BLaER1 (cell line): ENCODE results near the gene DNASE1.

Experiments used
- H3K27ac ChIP-seq: shearing (Covaris generic); formaldehyde crosslinking; 2 replicates; pipeline ENCODE4 v1.8.1; 2022
- H3K27me3 ChIP-seq: shearing (Covaris generic); formaldehyde crosslinking; 2 replicates; pipeline ENCODE4 v1.8.1; 2022
- H3K36me3 ChIP-seq: shearing (Covaris generic); formaldehyde crosslinking; 2 replicates; pipeline ENCODE4 v1.8.1; 2022
- H3K4me1 ChIP-seq: shearing (Covaris generic); formaldehyde crosslinking; 2 replicates; pipeline ENCODE4 v1.8.1; 2022
- H3K4me2 ChIP-seq: shearing (Covaris generic); formaldehyde crosslinking; 2 replicates; pipeline ENCODE4 v1.8.1; 2022
- H3K4me3 ChIP-seq: shearing (Covaris generic); formaldehyde crosslinking; 2 replicates; pipeline ENCODE4 v1.8.1; 2022
- H3K9ac ChIP-seq: shearing (Covaris generic); formaldehyde crosslinking; 2 replicates; pipeline ENCODE4 v1.8.1; 2022
- H3K9me3 ChIP-seq: shearing (Covaris generic); formaldehyde crosslinking; 2 replicates; pipeline ENCODE4 v1.8.1; 2022
- H4K20me1 ChIP-seq: shearing (Covaris generic); formaldehyde crosslinking; 2 replicates; pipeline ENCODE4 v1.8.1; 2022
- Cebpa-rat ChIP-seq: shearing (Covaris generic); IDR thresholded peaks from 2 replicates; pipeline ENCODE4 v1.8.1; 2022

The DNASE1 gene

DNA sequence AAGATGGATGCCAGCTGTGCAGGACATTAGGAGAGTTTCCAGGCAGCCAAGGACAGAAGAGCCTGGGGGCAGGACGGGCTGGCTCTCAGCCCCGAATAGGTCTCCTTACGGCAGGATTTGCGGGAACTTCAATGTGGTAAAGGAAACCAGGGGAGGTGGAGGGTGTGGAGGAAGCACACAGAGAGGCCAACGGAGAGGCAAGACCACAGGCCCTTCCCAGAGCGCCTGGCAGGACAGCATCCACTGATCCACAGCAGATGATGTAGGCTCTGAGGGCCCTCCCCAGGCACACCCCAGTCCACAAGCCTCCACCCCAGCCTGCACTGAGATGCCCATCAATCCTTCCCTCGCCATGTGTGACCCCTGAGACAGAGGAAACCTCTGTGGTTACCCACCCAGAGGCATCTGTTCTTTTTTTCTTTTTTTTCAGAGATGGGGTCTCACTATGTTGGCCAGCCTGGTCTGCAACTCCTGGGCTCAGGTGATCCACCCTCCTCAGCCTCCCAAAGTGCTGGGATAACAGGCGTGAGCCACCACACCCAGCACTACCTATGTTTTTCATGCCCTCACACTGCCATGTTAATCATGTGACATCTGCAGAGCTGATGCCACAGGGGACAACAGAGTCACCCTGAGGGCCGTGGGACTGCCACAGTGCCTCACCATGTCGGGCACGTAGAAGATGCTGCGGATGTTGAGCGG lies 19.3 kb downstream of the DNASE1 start:
- Histone ChIP-seq H3K9me3 (no peaks in the 10 kb centered on the region), H3K9ac (no peak overlapping the region), H3K4me3 (no peak overlapping the region), H3K36me3 (peaks cover 100% of the 10 kb centered on the region), H3K27me3 (no peaks in the 10 kb centered on the region), H3K4me2 (no peak overlapping the region), H3K4me1 (peaks cover 4% of the 10 kb centered on the region; the same call in 1 of the 2 replicates), H3K27ac (no peak overlapping the region), H4K20me1 (peaks cover 33% of the 10 kb centered on the region; the same call in 1 of the 2 replicates)
- no peak for TF ChIP-seq Cebpa-rat

DNA sequence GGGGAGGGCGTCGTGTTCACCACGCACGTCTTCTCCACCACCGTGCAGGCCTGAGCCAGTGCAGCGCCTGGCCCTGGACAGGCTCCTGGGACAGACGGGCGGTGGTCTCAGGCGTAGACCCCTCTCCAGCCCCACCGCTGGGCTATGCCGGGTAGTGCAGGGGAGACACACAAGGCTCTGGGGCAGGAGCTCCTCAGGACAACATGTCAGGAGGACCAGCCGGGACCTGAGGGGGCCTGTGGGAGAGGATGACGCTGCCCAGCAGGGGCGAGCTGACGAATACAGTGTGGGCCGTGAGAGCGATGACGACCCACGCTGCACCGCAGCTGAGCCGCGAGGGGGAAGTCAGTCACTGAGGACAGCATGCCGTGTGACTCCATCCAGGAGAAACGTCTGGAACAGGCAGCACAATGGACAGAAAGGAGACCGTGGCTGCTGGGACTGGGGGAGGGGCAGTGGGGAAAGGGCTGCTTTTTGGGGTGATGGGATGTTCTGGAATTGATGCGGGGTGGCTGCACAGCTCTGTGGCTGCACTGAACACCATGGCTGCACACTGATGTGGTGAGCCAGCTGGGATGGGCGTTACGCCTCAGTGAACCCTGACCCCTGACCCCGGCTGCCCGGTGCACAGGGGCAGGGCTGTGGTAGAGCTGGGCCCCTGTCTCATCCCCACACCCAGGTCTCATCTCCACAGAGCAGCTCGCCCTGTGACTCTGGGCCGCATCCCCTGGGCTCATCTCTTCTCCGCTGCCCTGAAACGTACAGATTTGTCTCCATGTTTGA lies 20.2 kb downstream of the DNASE1 start:
- H3K9me3 ChIP-seq, result no peaks in the 10 kb centered on the region
- H3K4me2 ChIP-seq, result no peak overlapping the region
- no peaks in the 10 kb centered on the region for H3K27me3 ChIP-seq
- H3K27ac ChIP-seq, result no peak overlapping the region
- peaks cover 33% of the 10 kb centered on the region; the same call in 1 of the 2 replicates for H4K20me1 ChIP-seq
- peaks cover 4% of the 10 kb centered on the region; the same call in 1 of the 2 replicates for H3K4me1 ChIP-seq
- TF ChIP-seq Cebpa-rat, result no peak
- no peak overlapping the region for H3K9ac ChIP-seq
- no peak overlapping the region for H3K4me3 ChIP-seq
- H3K36me3 ChIP-seq, result peaks cover 100% of the 10 kb centered on the region

DNA sequence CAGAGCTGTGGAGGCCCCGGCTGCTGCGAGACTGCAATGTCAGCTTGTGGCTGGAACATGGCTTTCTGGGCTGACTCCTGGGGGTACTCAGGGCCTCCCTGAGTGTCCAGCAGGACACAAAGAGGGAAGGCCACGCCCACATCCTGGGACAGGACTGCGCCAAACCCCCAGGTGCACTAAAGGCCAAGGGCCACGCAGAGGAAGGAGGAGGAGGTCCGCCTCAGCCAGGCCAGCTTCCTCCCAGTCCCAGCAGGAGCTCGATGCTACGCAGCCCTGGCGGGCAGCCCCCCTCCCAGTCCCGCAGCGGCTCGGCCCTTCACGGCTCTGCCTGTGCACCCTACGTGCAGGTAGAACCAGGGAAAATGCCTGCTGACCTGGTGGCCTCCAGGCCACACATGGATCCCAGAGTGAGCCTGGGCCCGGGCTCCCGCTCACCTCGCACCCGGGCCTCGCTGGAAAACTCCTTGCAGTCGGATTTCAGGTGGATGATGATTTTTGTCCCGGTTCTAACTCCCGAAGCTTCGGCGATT lies 21.2 kb downstream of the DNASE1 start:
- Histone ChIP-seq H3K4me3 (no peak overlapping the region), H3K36me3 (peaks cover 100% of the 10 kb centered on the region), H3K9ac (no peak overlapping the region), H3K4me2 (no peak overlapping the region), H3K9me3 (no peaks in the 10 kb centered on the region), H3K4me1 (peaks cover 3% of the 10 kb centered on the region; the same call in 1 of the 2 replicates), H3K27me3 (no peaks in the 10 kb centered on the region), H3K27ac (no peak overlapping the region), H4K20me1 (peaks cover 31% of the 10 kb centered on the region; the same call in 1 of the 2 replicates)
- no peak for TF ChIP-seq Cebpa-rat

DNA sequence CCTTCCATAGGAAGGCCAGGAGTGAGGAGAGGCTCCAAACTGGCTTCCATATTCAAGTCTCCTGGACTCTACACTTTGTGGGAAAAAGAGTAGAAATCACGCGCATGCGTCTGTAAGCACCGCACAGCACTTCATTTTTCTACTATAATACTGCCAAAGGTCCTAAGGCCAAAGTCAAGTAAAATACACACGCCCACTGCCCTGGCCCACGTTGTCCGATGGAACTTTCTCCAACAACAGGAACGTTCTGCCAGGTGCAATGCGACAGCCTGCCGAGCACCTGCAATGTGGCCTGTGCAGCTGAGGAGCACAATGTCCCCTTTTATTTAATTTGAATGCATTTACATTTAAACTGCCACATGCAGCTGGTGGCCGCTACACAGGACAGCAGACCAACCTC lies 23.5 kb downstream of the DNASE1 start:
- H3K9ac ChIP-seq, result no peak overlapping the region
- H3K27ac ChIP-seq, result no peak overlapping the region
- no peak for TF ChIP-seq Cebpa-rat
- H3K9me3 ChIP-seq, result no peaks in the 10 kb centered on the region
- H3K4me1 ChIP-seq, result no peaks in the 10 kb centered on the region
- H3K36me3 ChIP-seq, result peaks cover 100% of the 10 kb centered on the region
- no peaks in the 10 kb centered on the region for H3K27me3 ChIP-seq
- H4K20me1 ChIP-seq, result peaks cover 15% of the 10 kb centered on the region; the same call in 1 of the 2 replicates
- H3K4me2 ChIP-seq, result no peak overlapping the region
- no peak overlapping the region for H3K4me3 ChIP-seq

DNA sequence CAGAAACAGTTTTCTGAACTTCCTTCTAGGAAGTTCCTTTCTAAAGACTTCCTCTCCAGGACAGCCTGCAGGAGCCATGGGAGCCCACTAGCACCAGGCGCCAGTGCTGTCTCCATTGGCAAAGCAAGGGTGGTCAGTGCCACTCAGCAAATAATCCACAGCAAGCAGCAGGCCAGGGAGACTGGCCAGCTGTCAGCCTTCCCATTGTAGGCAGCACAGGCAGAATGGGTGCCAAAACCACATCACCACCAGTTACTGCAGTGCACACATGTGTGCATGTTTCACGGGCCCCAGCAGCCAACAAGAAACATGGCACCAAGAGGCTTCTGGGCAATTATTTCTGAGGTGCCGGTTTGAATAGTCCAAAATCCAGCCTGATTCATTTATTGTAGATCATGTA lies 26.7 kb downstream of the DNASE1 start:
- Histone ChIP-seq H3K4me1 (no peaks in the 10 kb centered on the region), H3K9me3 (no peaks in the 10 kb centered on the region), H3K9ac (no peak overlapping the region), H3K27me3 (no peaks in the 10 kb centered on the region), H3K36me3 (peaks cover 99% of the 10 kb centered on the region), H3K4me2 (no peak overlapping the region), H3K4me3 (no peak overlapping the region), H4K20me1 (0 out of 2 replicates have a peak, but pooled peaks cover under 1% of the 10 kb centered on the region), H3K27ac (no peak overlapping the region)
- no peak for TF ChIP-seq Cebpa-rat

DNA sequence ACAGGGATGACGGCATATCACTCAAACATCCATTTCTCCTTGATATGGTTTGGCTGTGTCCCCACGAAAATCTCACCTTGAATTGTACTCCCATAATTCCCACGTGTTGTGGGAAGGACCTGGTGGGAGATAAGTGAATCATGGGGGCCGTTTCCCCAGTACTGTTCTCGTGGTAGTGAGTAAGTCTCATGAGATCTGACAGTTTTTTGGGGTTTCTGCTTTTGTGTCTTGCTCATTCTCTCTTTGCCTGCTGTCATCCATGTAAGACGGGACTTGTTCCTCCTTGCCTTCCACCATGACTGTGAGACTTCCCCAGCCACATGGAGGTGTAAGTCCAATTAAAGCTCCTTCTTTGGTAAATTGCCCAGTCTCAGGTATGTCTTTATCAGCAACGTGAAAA lies 32.5 kb downstream of the DNASE1 start:
- no peak overlapping the region for H3K27ac ChIP-seq
- no peaks in the 10 kb centered on the region for H3K27me3 ChIP-seq
- H4K20me1 ChIP-seq, result peaks cover 29% of the 10 kb centered on the region
- no peak overlapping the region for H3K4me2 ChIP-seq
- peaks cover 21% of the 10 kb centered on the region for H3K4me1 ChIP-seq
- H3K36me3 ChIP-seq, result peaks cover 82% of the 10 kb centered on the region
- no peak for TF ChIP-seq Cebpa-rat
- H3K9ac ChIP-seq, result no peak overlapping the region
- H3K4me3 ChIP-seq, result no peak overlapping the region
- no peaks in the 10 kb centered on the region for H3K9me3 ChIP-seq

DNA sequence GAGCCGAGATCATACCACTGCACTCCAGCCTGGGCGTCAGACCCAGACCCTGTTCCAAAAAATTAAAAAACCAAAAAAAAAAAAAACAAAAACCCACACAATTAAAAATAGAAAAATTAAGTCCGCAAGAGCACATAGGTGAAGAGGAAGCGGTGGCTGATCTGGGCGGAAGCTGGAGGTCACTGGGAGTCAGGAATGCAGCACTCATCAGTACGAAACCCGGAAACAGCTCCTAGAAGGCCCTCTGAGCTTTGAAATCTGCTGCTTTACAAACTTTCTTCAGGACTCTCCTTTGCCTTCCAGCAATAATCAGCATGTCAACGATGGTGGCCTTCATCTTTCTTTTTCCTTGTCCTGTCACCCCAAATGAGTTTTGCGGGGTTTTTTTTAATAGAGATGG lies 33.3 kb downstream of the DNASE1 start:
- H3K27ac ChIP-seq, result no peak overlapping the region
- H3K9me3 ChIP-seq, result no peaks in the 10 kb centered on the region
- TF ChIP-seq Cebpa-rat, result no peak
- peaks cover 37% of the 10 kb centered on the region for H4K20me1 ChIP-seq
- H3K36me3 ChIP-seq, result peaks cover 74% of the 10 kb centered on the region
- no peak overlapping the region for H3K4me3 ChIP-seq
- no peak overlapping the region for H3K4me2 ChIP-seq
- no peaks in the 10 kb centered on the region for H3K27me3 ChIP-seq
- no peak overlapping the region for H3K9ac ChIP-seq
- H3K4me1 ChIP-seq, result peaks cover 21% of the 10 kb centered on the region

DNA sequence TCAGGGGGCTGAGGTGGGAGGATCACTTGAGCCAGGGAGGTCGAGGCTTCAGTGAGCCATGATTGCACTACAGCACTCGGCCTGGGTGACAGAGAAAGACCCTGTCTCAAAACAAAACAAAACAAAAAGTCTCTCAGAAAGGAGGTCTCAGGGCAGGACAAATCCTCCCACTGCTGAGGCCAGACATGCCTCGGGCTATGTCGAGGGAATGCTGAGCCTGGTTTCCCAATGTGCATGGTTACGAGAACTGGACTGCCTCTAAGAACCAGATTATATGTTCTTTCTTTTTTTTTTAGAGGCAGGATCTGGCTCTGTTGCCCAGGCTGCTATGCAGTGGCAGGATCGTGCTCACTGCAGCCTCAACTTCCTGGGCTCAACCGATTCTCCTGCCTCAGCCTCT lies 35.2 kb downstream of the DNASE1 start:
- peaks cover 56% of the 10 kb centered on the region for H4K20me1 ChIP-seq
- no peak overlapping the region for H3K27ac ChIP-seq
- H3K4me1 ChIP-seq, result peaks cover 21% of the 10 kb centered on the region
- H3K27me3 ChIP-seq, result no peaks in the 10 kb centered on the region
- no peak overlapping the region for H3K9ac ChIP-seq
- H3K4me3 ChIP-seq, result no peak overlapping the region
- no peak overlapping the region for H3K4me2 ChIP-seq
- TF ChIP-seq Cebpa-rat, result no peak
- no peaks in the 10 kb centered on the region for H3K9me3 ChIP-seq
- H3K36me3 ChIP-seq, result peaks cover 72% of the 10 kb centered on the region

DNA sequence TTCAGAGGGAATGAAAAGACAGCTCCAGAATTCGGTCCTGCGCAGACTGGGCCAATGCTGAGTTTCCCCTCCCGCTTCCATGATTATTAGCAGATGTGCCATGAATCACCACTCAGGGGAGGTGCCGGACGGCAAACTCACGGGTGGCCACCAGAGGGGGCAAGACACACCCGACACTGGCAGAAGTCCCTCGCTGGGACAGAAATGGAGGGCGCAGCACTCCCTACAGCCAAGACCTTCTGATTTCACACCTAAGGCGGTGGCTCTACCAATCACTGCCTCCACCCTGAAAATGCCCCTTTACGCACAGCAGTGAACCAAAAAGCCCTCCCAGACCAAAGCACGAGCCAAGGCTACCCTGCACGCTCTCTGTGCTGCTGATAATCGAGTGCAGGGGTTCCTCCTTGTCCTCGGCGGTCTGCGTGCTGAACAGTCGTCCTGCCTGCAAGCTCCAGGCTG lies 36.0 kb downstream of the DNASE1 start:
- Histone ChIP-seq H3K27me3 (no peaks in the 10 kb centered on the region), H3K4me3 (no peak overlapping the region), H3K27ac (no peak overlapping the region), H3K4me1 (peaks cover 21% of the 10 kb centered on the region), H4K20me1 (peaks cover 64% of the 10 kb centered on the region), H3K9ac (peak overlapping the region; percentile 27; the same call in 1 of the 2 replicates), H3K9me3 (no peaks in the 10 kb centered on the region), H3K4me2 (peak overlapping the region; percentile 66), H3K36me3 (peaks cover 72% of the 10 kb centered on the region)
- no peak for TF ChIP-seq Cebpa-rat
